Calu3 (cell line): ENCODE data around the gene OBSCN. TPM values are rescaled to one million over a fixed set of nuclear protein-coding genes. Genes with fewer than 3 reads are reported as not detected.
"Not testable (repeated sequence)": the region's sequence is repeated elsewhere in the genome, so short reads cannot be mapped to it uniquely, and the experiment has no call there.

ENCODE experiments used
- BruUV-seq: library from RNA; stranded (reverse); fragments of 400-500 nt; replicated peaks from 2 replicates; lab custom pipeline; 2021; lab: Mats Ljungman, UMichigan
- CTCF ChIA-PET: fragments of 300-600 bp; sonication (Branson Sonifier 250); formaldehyde crosslinking; loops from one replicate; lab custom pipeline; 2022; ENCODE audit warnings: antibody characterized with exemption; lab: Charles Lee
- DNase-seq: peaks from one replicate; pipeline ENCODE4 v3.0.0; 2022
- H3K27ac Mint-ChIP-seq: one replicate; pipeline ENCODE4 v1.8.0; 2022; ENCODE audit warnings: mixed read lengths; ENCODE audit not compliant: unreplicated experiment
- H3K27me3 Mint-ChIP-seq: one replicate; pipeline ENCODE4 v1.8.0; 2022; ENCODE audit warnings: mixed read lengths; ENCODE audit not compliant: unreplicated experiment
- H3K36me3 Mint-ChIP-seq: one replicate; pipeline ENCODE4 v1.8.0; 2022; ENCODE audit warnings: mild to moderate bottlenecking, moderate library complexity, mixed read lengths; ENCODE audit not compliant: insufficient read depth, unreplicated experiment
- H3K4me1 Mint-ChIP-seq: one replicate; pipeline ENCODE4 v1.8.0; 2022; ENCODE audit warnings: mild to moderate bottlenecking, low read depth, mixed read lengths; ENCODE audit not compliant: unreplicated experiment
- H3K4me3 Mint-ChIP-seq: one replicate; pipeline ENCODE4 v1.8.0; 2022; ENCODE audit warnings: mild to moderate bottlenecking, low read depth, moderate library complexity, mixed read lengths; ENCODE audit not compliant: unreplicated experiment
- H3K9me3 Mint-ChIP-seq: one replicate; pipeline ENCODE4 v1.8.0; 2022; ENCODE audit warnings: low read depth, mixed read lengths; ENCODE audit not compliant: unreplicated experiment
- CTCF ChIP-seq: fragments of 200-600 bp; IDR thresholded peaks from one replicate; pipeline ENCODE4 v1.8.0; 2022; ENCODE audit warnings: antibody characterized with exemption; ENCODE audit not compliant: unreplicated experiment
- intact Hi-C: fragments of 100-400 bp; cut with micrococcal nuclease; formaldehyde crosslinking; loops from one replicate; pipeline ENCODE4 v1.10.0; 2022; ENCODE audit not compliant: unreplicated experiment
- total RNA-seq: library from RNA; stranded (reverse); gene quantifications from 2 replicates; pipeline ENCODE4 v1.2.3, GENCODE V29; 2022

The OBSCN gene
- total RNA-seq, 1 experiment from 2014 or later: 19.5 TPM

DNA sequence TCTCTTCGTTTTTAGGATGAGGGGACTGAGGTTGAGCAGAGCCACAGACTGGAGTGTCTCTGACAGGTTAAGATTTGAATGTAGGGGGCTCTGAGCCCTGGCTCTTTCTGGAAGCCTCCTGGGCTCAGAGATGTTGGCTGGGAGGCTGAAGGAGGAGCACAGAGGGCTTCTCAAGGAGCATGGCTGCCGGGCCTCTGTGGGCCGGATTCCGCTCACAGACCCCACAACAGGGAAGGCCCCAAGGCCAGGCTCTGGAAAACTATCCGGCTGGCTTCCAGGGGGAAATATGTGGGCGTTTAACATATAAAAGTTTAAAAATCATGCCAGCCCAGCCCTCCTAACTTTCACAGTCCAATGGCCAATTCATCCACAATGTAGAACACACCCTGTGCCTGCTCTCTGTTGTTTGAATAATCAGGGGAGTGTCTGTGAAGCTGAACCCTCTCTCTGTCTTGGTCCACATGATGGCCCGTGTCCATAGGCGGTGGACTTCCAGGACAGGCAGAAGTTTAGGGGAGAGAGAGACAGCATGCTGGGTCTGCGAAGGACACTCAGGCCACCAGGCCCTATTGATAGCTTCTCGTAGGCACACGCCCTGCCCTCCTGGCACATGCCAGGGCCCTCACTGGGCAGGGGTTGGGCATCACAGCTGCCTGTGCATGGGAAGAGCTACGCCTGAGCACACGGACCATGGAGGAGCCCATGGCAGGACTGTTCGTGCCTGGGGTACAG lies 10.8 kb downstream of the OBSCN start:
- Mint-ChIP-seq H3K9me3 (no peaks in the 10 kb centered on the region), H3K36me3 (peaks cover 12% of the 10 kb centered on the region), H3K27ac (no peak overlapping the region), H3K27me3 (no peaks in the 10 kb centered on the region), H3K4me1 (no peaks in the 10 kb centered on the region), H3K4me3 (no peak overlapping the region)
- TF ChIP-seq CTCF: no peak
- CTCF ChIA-PET: no interaction called here
- BruUV-seq: no TSS peak
- DNase-seq: no peak
- intact Hi-C loops: loop anchor here (10.0 kb wide), 1 partner anchor 126 kb away; no protein-coding TSS in a partner anchor

DNA sequence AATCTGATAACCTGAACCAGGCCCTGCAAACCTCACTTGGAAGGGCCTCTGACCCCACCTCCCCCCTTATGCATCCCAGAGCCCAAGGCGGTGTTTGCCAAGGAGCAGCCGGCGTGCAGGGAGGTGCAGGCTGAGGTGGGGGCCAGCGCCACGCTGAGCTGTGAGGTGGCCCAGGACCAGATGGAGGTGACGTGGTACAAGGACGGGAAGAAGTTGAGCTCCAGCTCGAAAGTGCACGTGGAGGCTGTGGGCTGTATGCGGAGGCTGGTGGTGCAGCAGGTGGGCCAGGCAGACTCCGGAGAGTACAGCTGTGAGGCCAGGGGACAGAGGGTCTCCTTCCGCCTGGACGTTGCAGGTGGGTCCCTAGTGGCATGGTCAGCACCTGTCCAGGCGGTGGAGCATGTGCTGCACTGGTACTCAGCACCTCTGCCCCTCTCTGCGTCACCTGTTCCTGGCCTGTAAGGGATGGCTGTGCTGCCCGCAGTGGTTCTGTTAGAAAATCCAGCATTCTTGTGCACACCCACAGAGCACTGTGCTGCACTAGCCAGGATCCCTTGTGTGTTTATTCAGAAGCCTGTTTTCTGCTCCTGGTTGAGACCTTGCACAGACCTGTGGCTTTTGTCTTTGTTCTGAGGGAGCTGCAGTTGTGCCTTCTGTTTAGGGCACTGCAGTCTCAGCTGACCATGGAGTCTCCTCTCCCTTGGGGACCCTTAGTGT lies 11.6 kb downstream of the OBSCN start:
- intact Hi-C loops: loop anchor here (10.0 kb wide), 1 partner anchor 125 kb away; no protein-coding TSS in a partner anchor
- Mint-ChIP-seq H3K36me3 (peaks cover 5% of the 10 kb centered on the region), H3K27ac (no peak overlapping the region), H3K27me3 (no peaks in the 10 kb centered on the region), H3K4me1 (no peaks in the 10 kb centered on the region), H3K4me3 (no peak overlapping the region), H3K9me3 (no peaks in the 10 kb centered on the region)
- TF ChIP-seq CTCF: no peak
- DNase-seq: no peak
- CTCF ChIA-PET: no interaction called here
- BruUV-seq: no TSS peak

DNA sequence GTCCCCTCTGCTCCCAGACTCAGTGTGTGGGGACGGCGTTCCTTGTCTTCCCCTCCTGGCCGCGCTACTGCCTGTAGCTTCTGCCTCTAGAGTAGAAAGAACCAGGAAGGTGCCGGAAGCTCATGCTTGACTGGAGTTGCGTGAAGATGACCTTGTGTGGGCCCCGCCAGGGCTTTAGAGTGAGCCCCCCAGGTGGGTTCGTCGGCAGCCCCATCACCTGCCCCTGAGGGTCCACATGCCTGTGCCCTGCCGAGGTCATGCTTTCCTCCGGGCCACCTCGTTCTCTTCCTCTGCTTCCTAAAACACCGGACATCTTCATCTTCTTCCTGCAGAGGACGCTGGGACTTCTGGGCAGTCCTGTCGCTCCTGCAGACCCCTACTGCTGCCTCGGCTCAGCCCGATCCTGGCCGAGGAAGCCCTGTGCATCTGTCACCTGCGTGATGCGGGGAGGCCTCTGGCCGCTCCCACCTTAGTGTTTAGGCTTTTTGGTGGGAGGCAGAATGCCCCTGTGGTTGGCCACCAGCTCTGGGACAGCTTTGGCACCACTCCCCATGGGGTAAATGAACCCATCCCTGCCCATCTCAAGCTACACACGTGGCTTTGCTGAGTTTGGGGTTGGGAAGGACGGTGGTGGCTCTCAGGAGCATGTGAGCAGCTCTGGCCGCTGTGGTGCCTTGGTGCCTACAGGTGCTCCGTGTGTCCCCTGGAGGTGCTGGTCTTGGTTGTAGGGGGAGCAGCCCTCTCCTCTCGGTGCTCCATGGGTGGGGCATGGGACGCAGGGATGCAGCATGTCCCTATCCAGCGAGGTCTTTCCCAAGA lies 12.3 kb downstream of the OBSCN start:
- H3K27me3 Mint-ChIP-seq: no peaks in the 10 kb centered on the region
- TF ChIP-seq CTCF: no peak
- no peaks in the 10 kb centered on the region for H3K4me1 Mint-ChIP-seq
- no peak overlapping the region for H3K4me3 Mint-ChIP-seq
- H3K9me3 Mint-ChIP-seq: no peaks in the 10 kb centered on the region
- no peak for DNase-seq
- intact Hi-C loops: loop anchor here (10.0 kb wide), 1 partner anchor 125 kb away; no protein-coding TSS in a partner anchor
- H3K27ac Mint-ChIP-seq: no peak overlapping the region
- BruUV-seq: no TSS peak
- CTCF ChIA-PET: no interaction called here
- no peaks in the 10 kb centered on the region for H3K36me3 Mint-ChIP-seq

DNA sequence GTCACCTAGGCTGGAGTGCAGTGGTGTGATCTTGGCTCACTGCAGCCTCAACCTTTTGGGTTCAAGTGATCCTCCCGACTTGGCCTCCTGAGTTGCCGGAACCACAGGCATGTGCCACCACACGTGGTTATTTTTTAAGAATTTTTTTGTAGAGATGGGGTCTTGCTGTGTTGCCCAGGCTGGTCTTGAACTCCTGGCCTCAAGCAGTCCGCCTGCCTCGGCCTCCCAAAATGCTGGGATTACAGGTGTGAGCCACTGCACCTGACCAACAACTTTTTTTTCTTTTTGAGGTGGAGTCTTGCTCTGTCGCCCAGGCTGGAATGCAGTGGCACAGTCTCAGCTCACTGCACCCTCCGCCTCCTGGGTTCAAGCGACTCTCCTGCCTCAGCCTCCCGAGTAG lies 13.3 kb downstream of the OBSCN start:
- BruUV-seq, H3K36me3 Mint-ChIP-seq, H3K4me3 Mint-ChIP-seq, H3K27me3 Mint-ChIP-seq, DNase-seq, CTCF ChIA-PET, intact Hi-C loops, H3K4me1 Mint-ChIP-seq, H3K9me3 Mint-ChIP-seq, H3K27ac Mint-ChIP-seq: not testable (repeated sequence)
